ENCODE measurements around the gene MYF5. TPM values are rescaled to one million over a fixed set of nuclear protein-coding genes. Genes with fewer than 3 reads are reported as not detected.

The MYF5 gene
- total RNA-seq, 1 experiment from 2014 or later = not detected

GRCh38 chr12:80761838-80762237, 45.1 kb downstream of the MYF5 start:
- H2BK120ac ChIP-seq (ENCODE audit: low read depth, low read length, poor library complexity, severe bottlenecking) = no peak overlapping the region
- no peak overlapping the region for H2AK5ac ChIP-seq (ENCODE audit: insufficient read length, low read length)
- Mint-ChIP-seq H3K9me3 (no peaks in the 10 kb centered on the region), H3K27ac (no peak overlapping the region; a peak in 1 of 7 replicates), H3K27me3 (ENCODE audit: low read depth) (no peaks in the 10 kb centered on the region), H3K4me1 (peaks cover 39 to 41% of the 10 kb centered on the region in 2 experiments), H3K36me3 (ENCODE audit: insufficient read depth in 1 of 3, low read depth in 3 of 3) (no peaks in the 10 kb centered on the region), H3K4me3 (no peak overlapping the region)
- no peak for DNase-seq
- TF ChIP-seq CTCF (conservative IDR thresholded peaks at IDR 0.05) = no peak
- H3K23ac ChIP-seq (ENCODE audit: insufficient read length, low read depth, low read length) = no peak overlapping the region
- no peak overlapping the region for H3K4ac ChIP-seq (ENCODE audit: low read depth, low read length)
- H4K91ac ChIP-seq (ENCODE audit: insufficient read length, low read depth, low read length) = no peak overlapping the region
- no peak overlapping the region for H2BK15ac ChIP-seq (ENCODE audit: low read depth, low read length)
- H3K18ac ChIP-seq (ENCODE audit: insufficient read length, low read depth, low read length) = no peak overlapping the region
- H4K5ac ChIP-seq (ENCODE audit: insufficient read length, low read depth, low read length) = no peak overlapping the region
- H3K23me2 ChIP-seq (ENCODE audit: insufficient read length, low read depth, low read length, poor library complexity, severe bottlenecking) = no peaks in the 10 kb centered on the region
- no peaks in the 10 kb centered on the region for H3K27me3 ChIP-seq (ENCODE audit: insufficient read depth, low read length)
- peaks cover 5% of the 10 kb centered on the region; the same call in 1 of the 2 replicates for H3K4me1 ChIP-seq (ENCODE audit: insufficient read depth, low read length)
- H3T11ph ChIP-seq (ENCODE audit: low read length) = no peak overlapping the region
- no peak overlapping the region for H3K14ac ChIP-seq (ENCODE audit: insufficient read depth, low read length)
- no peak overlapping the region for H4K8ac ChIP-seq (replicated peaks; ENCODE audit: insufficient read length, low read depth, low read length)
- no peak overlapping the region for H2BK20ac ChIP-seq (ENCODE audit: low read depth, low read length, poor library complexity, severe bottlenecking)
- H3K4me2 ChIP-seq (ENCODE audit: insufficient read depth, insufficient read length, low read length) = no peak overlapping the region
- no peaks in the 10 kb centered on the region for H3K79me1 ChIP-seq (ENCODE audit: insufficient read depth, low read depth, low read length, poor library complexity, severe bottlenecking)
- no peak overlapping the region for H3K27ac ChIP-seq (ENCODE audit: insufficient read length, low read depth, low read length)
- H2BK12ac ChIP-seq (ENCODE audit: insufficient read length, low read depth, low read length) = no peak overlapping the region
- no peaks in the 10 kb centered on the region for H3K9me3 ChIP-seq (ENCODE audit: control insufficient read depth, low read depth, low read length)
- H2BK5ac ChIP-seq (ENCODE audit: insufficient read length, low read length) = no peak overlapping the region
- no peaks in the 10 kb centered on the region for H4K20me1 ChIP-seq (ENCODE audit: control insufficient read depth, insufficient read depth, insufficient read length)
- WGBS (ENCODE audit: extremely low coverage, insufficient read length, low lambda C conversion rate) = no CpG with 5 or more reads among the region's 5 CpGs
- H2AFZ ChIP-seq (ENCODE audit: low read length) = no peak overlapping the region
- no peak overlapping the region for H3K56ac ChIP-seq (ENCODE audit: insufficient read length, low read depth, low read length)
- no peaks in the 10 kb centered on the region for H3K79me2 ChIP-seq (ENCODE audit: insufficient read depth, low read length)
- no peak overlapping the region for H3K9ac ChIP-seq (ENCODE audit: extremely low read depth, insufficient read length, low read length)

All from H9 (cell line).